Measurements from ENCODE around the gene KIRREL3. TPM values are rescaled to one million over a fixed set of nuclear protein-coding genes. Genes with fewer than 3 reads are reported as not detected.
A peak's percentile ranks its signal among the peaks of the same experiment; 100 is the strongest.

KIRREL3 gene
- polyA plus RNA-seq, 1 experiment, result 2.3 TPM

- H3K27me3 ChIP-seq (ENCODE audit: control insufficient read depth, insufficient read depth, low read length), result no peaks in the 10 kb centered on the region
- no peak overlapping the region for H3K4me3 ChIP-seq (ENCODE audit: low read depth, low read length)
- ChIA-PET CTCF (no interaction called here), POLR2A (no interaction called here)
- TF ChIP-seq CTCF (IDR thresholded peaks at IDR 0.05; ENCODE audit: low read depth, low read length), result no peak
- DNase-seq (ENCODE audit: low read depth, low spot score), result no peak
- H3K27ac ChIP-seq (ENCODE audit: low read depth, low read length), result no peak overlapping the region
- no peaks in the 10 kb centered on the region for H3K9me3 ChIP-seq (ENCODE audit: control insufficient read depth, insufficient read depth, low read length)
Measured at GRCh38 chr11:126654886-126655806, 345.4 kb downstream of the KIRREL3 start.

GRCh38 chr11:126653040-126653439 is 347.5 kb downstream of the KIRREL3 start:
- Histone ChIP-seq H3K9me3 (ENCODE audit: control insufficient read depth, insufficient read depth, low read length) (no peaks in the 10 kb centered on the region), H3K27ac (ENCODE audit: low read depth, low read length) (no peak overlapping the region), H3K27me3 (ENCODE audit: control insufficient read depth, insufficient read depth, low read length) (no peaks in the 10 kb centered on the region), H3K4me3 (ENCODE audit: low read depth, low read length) (no peak overlapping the region)
- no peak for TF ChIP-seq CTCF (IDR thresholded peaks at IDR 0.05; ENCODE audit: low read depth, low read length)
- ChIA-PET CTCF (no interaction called here), POLR2A (no interaction called here)
- DNase-seq (ENCODE audit: low read depth, low spot score), result no peak

- TF ChIP-seq CTCF (IDR thresholded peaks at IDR 0.05; ENCODE audit: low read depth, low read length), result no peak
- POLR2A ChIA-PET, result no interaction called here
- H3K27ac ChIP-seq (ENCODE audit: low read depth, low read length), result peak overlapping the region; percentile 83
- no peak overlapping the region for H3K4me3 ChIP-seq (ENCODE audit: low read depth, low read length)
- CTCF ChIA-PET, result interaction anchor here (1.7 kb wide), 1 partner anchor 40 kb away, joined by 5 read pairs; no protein-coding TSS in a partner anchor
- peak; percentile 54 for DNase-seq (ENCODE audit: low read depth, low spot score)
- H3K9me3 ChIP-seq (ENCODE audit: control insufficient read depth, insufficient read depth, low read length), result no peaks in the 10 kb centered on the region
- H3K27me3 ChIP-seq (ENCODE audit: control insufficient read depth, insufficient read depth, low read length), result no peaks in the 10 kb centered on the region
Measured at GRCh38 chr11:126647735-126648134, 352.8 kb downstream of the KIRREL3 start.

GRCh38 chr11:126646701-126647557 is 353.6 kb downstream of the KIRREL3 start:
- Histone ChIP-seq H3K9me3 (ENCODE audit: control insufficient read depth, insufficient read depth, low read length) (no peaks in the 10 kb centered on the region), H3K4me3 (ENCODE audit: low read depth, low read length) (no peak overlapping the region), H3K27me3 (ENCODE audit: control insufficient read depth, insufficient read depth, low read length) (no peaks in the 10 kb centered on the region), H3K27ac (ENCODE audit: low read depth, low read length) (peak overlapping the region; percentile 83)
- ChIA-PET POLR2A (no interaction called here), CTCF (interaction anchor here (1.7 to 2.4 kb wide), 2 partner anchors 39 to 343 kb away, joined by 5 to 10 read pairs; no protein-coding TSS in a partner anchor)
- no peak for TF ChIP-seq CTCF (IDR thresholded peaks at IDR 0.05; ENCODE audit: low read depth, low read length)
- DNase-seq (ENCODE audit: low read depth, low spot score), result no peak
